Mononuclear cell (primary cell): ENCODE measurements around the gene ACBD6. TPM values are rescaled to one million over a fixed set of nuclear protein-coding genes. Genes with fewer than 3 reads are reported as not detected.

ENCODE experiments used
- H3K27me3 ChIP-seq: 2 replicates; pipeline ENCODE4 v1.6.0; 2011; ENCODE audit warnings: low read length, control low read depth; ENCODE audit not compliant: insufficient read depth
- H3K4me1 ChIP-seq: 2 replicates; pipeline ENCODE4 v1.5.1; 2011; ENCODE audit warnings: mild to moderate bottlenecking, low read length, control low read depth; ENCODE audit not compliant: insufficient read depth
- H3K4me3 ChIP-seq: 2 replicates; pipeline ENCODE4 v1.5.1; 2011; ENCODE audit warnings: mild to moderate bottlenecking, low read length, moderate library complexity
- H3K9me3 ChIP-seq: 2 replicates; pipeline ENCODE4 v1.5.1; 2011; ENCODE audit warnings: low read depth, mild to moderate bottlenecking, control low read depth, low read length
- total RNA-seq: library from RNA; depleted of rRNA; stranded (reverse); fragments of >200 nt; gene quantifications from one replicate; pipeline ENCODE4 v1.2.3, GENCODE V29; 2012

The ACBD6 gene
- total RNA-seq, 1 donor = 30.0 TPM

GRCh38 chr1:180533266-180533987, 31.1 kb upstream of the ACBD6 start:
- Histone ChIP-seq H3K27me3 (peaks cover 1% of the 10 kb centered on the region), H3K9me3 (no peaks in the 10 kb centered on the region), H3K4me3 (no peak overlapping the region), H3K4me1 (no peaks in the 10 kb centered on the region)

GRCh38 chr1:180532854-180533253, 30.5 kb upstream of the ACBD6 start:
- Histone ChIP-seq H3K9me3 (no peaks in the 10 kb centered on the region), H3K4me3 (no peak overlapping the region), H3K27me3 (no peaks in the 10 kb centered on the region), H3K4me1 (no peaks in the 10 kb centered on the region)

- Histone ChIP-seq H3K4me3 (no peak overlapping the region), H3K27me3 (no peaks in the 10 kb centered on the region), H3K4me1 (no peaks in the 10 kb centered on the region), H3K9me3 (no peaks in the 10 kb centered on the region)
Measured at GRCh38 chr1:180530501-180530900, 28.1 kb upstream of the ACBD6 start.

- H3K4me1 ChIP-seq = no peaks in the 10 kb centered on the region
- no peaks in the 10 kb centered on the region for H3K27me3 ChIP-seq
- no peaks in the 10 kb centered on the region for H3K9me3 ChIP-seq
Measured at GRCh38 chr1:180528868-180529470, 26.6 kb upstream of the ACBD6 start.

GRCh38 chr1:180527101-180527669, 24.8 kb upstream of the ACBD6 start:
- H3K9me3 ChIP-seq = no peaks in the 10 kb centered on the region
- H3K4me3 ChIP-seq = no peak overlapping the region
- no peaks in the 10 kb centered on the region for H3K27me3 ChIP-seq
- H3K4me1 ChIP-seq = no peaks in the 10 kb centered on the region

More at GRCh38 chr1:180528868-180529470, 26.6 kb upstream of the ACBD6 start:
- no peak overlapping the region for H3K4me3 ChIP-seq

- H3K27me3 ChIP-seq = no peaks in the 10 kb centered on the region
- no peaks in the 10 kb centered on the region for H3K4me1 ChIP-seq
- no peak overlapping the region for H3K4me3 ChIP-seq
- no peaks in the 10 kb centered on the region for H3K9me3 ChIP-seq
Measured at GRCh38 chr1:180525715-180526039, 23.3 kb upstream of the ACBD6 start.

GRCh38 chr1:180524915-180525714, 22.7 kb upstream of the ACBD6 start:
- H3K9me3 ChIP-seq = no peaks in the 10 kb centered on the region

GRCh38 chr1:180524160-180524914, 22.0 kb upstream of the ACBD6 start:
- no peaks in the 10 kb centered on the region for H3K4me1 ChIP-seq
- no peaks in the 10 kb centered on the region for H3K9me3 ChIP-seq
- no peak overlapping the region for H3K4me3 ChIP-seq
- H3K27me3 ChIP-seq = no peaks in the 10 kb centered on the region

More at GRCh38 chr1:180524915-180525714, 22.7 kb upstream of the ACBD6 start:
- Histone ChIP-seq H3K4me1 (no peaks in the 10 kb centered on the region), H3K27me3 (no peaks in the 10 kb centered on the region), H3K4me3 (no peak overlapping the region)

GRCh38 chr1:180522213-180522515, 19.8 kb upstream of the ACBD6 start:
- H3K9me3 ChIP-seq = no peaks in the 10 kb centered on the region
- H3K4me1 ChIP-seq = no peaks in the 10 kb centered on the region
- H3K27me3 ChIP-seq = no peaks in the 10 kb centered on the region
- no peak overlapping the region for H3K4me3 ChIP-seq

- H3K27me3 ChIP-seq = no peaks in the 10 kb centered on the region
- H3K9me3 ChIP-seq = no peaks in the 10 kb centered on the region
- H3K4me3 ChIP-seq = no peak overlapping the region
- H3K4me1 ChIP-seq = no peaks in the 10 kb centered on the region
Measured at GRCh38 chr1:180521474-180522212, 19.3 kb upstream of the ACBD6 start.

GRCh38 chr1:180519846-180520245, 17.5 kb upstream of the ACBD6 start:
- Histone ChIP-seq H3K4me3 (no peak overlapping the region), H3K27me3 (no peaks in the 10 kb centered on the region), H3K4me1 (peaks cover 4% of the 10 kb centered on the region), H3K9me3 (no peaks in the 10 kb centered on the region)

- peaks cover 4% of the 10 kb centered on the region for H3K4me1 ChIP-seq
- no peaks in the 10 kb centered on the region for H3K9me3 ChIP-seq
- H3K27me3 ChIP-seq = no peaks in the 10 kb centered on the region
- H3K4me3 ChIP-seq = no peak overlapping the region
Measured at GRCh38 chr1:180515857-180516388, 13.5 kb upstream of the ACBD6 start.

- H3K27me3 ChIP-seq = no peaks in the 10 kb centered on the region
- no peaks in the 10 kb centered on the region for H3K9me3 ChIP-seq
- H3K4me1 ChIP-seq = peaks cover 4% of the 10 kb centered on the region
- no peak overlapping the region for H3K4me3 ChIP-seq
Measured at GRCh38 chr1:180515364-180515763, 13.0 kb upstream of the ACBD6 start.

GRCh38 chr1:180513531-180513930, 11.2 kb upstream of the ACBD6 start:
- H3K4me1 ChIP-seq = peaks cover 4% of the 10 kb centered on the region
- H3K9me3 ChIP-seq = no peaks in the 10 kb centered on the region
- no peak overlapping the region for H3K4me3 ChIP-seq
- no peaks in the 10 kb centered on the region for H3K27me3 ChIP-seq
